Omental fat pad (tissue), 4 donors: ENCODE measurements around the gene COX18. TPM values are rescaled to one million over a fixed set of nuclear protein-coding genes. Genes with fewer than 3 reads are reported as not detected.

ENCODE experiments used
- ATAC-seq: fragments of 150-250 bp; one replicate; pipeline ENCODE4 v1.9.1; 2016; ENCODE audit warnings: mild to moderate bottlenecking, moderate library complexity; ENCODE audit not compliant: low FRiP score
- DNase-seq: peaks from one replicate; pipeline ENCODE4 v3.0.0-alpha.2; 2019; ENCODE audit warnings: low spot score
- CTCF ChIP-seq, 3 donors: fragments of 450-650 bp; IDR thresholded peaks; one replicate each; pipeline ENCODE4 v1.5.1; 2016 to 2017; ENCODE audit warnings: antibody characterized with exemption in 3 of 3, mild to moderate bottlenecking in 3 of 3, moderate library complexity in 2 of 3
- small RNA-seq: library from RNA; depleted of rRNA; stranded (forward); fragments of <200 nt; gene quantifications from one replicate; pipeline ENCODE3, GENCODE V24; 2016
- total RNA-seq, 4 donors: library from RNA; depleted of rRNA; stranded (reverse); fragments of >200 nt; gene quantifications; one replicate each; pipeline ENCODE4 v1.1.0, GENCODE V29; 2016

COX18 gene
- total RNA-seq, 4 donors from 2014 or later = 13.1 to 18.3 (median 15.7) TPM

GRCh38 chr4:73010789-73011628 is 58.5 kb downstream of the COX18 start:
- DNase-seq (no peak), ATAC-seq (no peak)
- no peak for TF ChIP-seq CTCF (IDR thresholded peaks at IDR 0.05)

- no peak for TF ChIP-seq CTCF (IDR thresholded peaks at IDR 0.05)
- ATAC-seq (no peak), DNase-seq (no peak)
Observed at GRCh38 chr4:73007526-73008100, 61.9 kb downstream of the COX18 start.

DNA sequence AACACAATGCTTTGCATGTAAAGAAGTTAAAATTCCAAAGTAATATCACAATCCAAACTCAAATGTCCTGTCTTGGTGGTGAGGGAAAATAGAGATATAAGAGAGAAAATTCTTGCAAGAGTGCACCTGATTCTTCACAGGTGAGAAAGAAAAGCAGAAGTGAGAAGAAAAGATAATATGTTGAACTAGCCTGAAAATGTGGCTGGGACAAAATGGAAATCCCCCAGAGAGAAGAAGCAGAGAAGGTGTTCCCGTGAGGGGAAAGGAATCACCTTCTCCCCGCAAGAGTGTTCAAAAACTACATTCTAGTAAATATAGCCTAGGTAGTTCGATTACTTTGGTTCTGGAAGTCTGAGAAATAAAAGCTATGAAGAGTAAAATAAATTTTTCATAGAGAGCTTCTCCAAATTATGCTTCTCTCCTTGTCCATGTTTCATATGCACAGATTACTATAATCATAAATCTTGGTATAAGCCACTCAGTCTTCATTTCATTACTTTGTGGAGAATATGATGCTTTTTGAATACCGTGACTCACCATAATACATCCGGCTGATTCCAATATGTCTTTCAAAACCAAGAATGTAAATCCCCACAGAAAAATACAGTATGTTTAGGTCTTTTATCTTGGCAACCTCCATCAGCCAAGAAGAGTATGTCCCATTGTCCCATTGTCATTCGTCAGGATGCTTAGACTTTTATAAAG is 63.1 kb downstream of the COX18 start:
- ATAC-seq = no peak
- TF ChIP-seq CTCF (IDR thresholded peaks at IDR 0.05) = no peak
- DNase-seq = no peak

DNA sequence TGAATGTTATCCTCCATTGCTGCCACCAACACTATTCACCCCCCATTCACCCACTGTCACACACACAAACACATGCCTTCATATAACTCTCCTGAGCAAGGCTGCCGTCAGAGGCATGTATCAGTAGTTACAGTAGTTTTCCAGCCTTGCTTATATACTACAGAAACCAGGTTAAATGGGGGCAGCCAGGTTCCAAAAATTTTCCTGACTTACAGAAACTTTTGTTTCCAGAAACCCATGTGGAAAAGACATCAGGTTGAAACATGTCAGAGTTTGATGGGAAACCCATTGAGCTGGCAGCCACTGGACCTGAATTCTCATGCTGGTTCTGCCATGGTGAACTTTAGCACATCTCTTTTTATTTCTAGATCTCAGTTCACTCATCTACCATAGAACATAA is 64.0 kb downstream of the COX18 start:
- ATAC-seq (no peak), DNase-seq (no peak)
- no peak for TF ChIP-seq CTCF (IDR thresholded peaks at IDR 0.05)

Small RNA genes lying within 50 kb of the gene (small RNA-seq; reads per million reads assigned to genes)
- gene RNU6ATAC5P = not detected

Other genes starting within 250 kb of the COX18 start
- gene ANKRD17, start 189.1 kb upstream of the COX18 start, total RNA-seq = 10 to 100 TPM; 56.2 to 80.2 (median 60.2) TPM